DOHH2 (cell line): ENCODE results near the gene GATAD1.

ENCODE experiments used
- H3F3A ChIP-seq: fragments of 200-600 bp; sonication (generic), shearing (Covaris generic); 2 replicates; pipeline ENCODE4 v1.6.0; 2016; ENCODE audit warnings: antibody characterized with exemption, mild to moderate bottlenecking; ENCODE audit not compliant: control insufficient read depth, insufficient read depth
- H3K27ac ChIP-seq: fragments of 200-600 bp; sonication (generic); 2 replicates; pipeline ENCODE4 v1.5.1; 2014; ENCODE audit warnings: low read depth, mild to moderate bottlenecking, low read length, moderate library complexity
- H3K27me3 ChIP-seq: fragments of 200-600 bp; sonication (generic); 2 replicates; pipeline ENCODE4 v1.6.1; 2014; ENCODE audit warnings: mild to moderate bottlenecking, low read length, mixed read lengths; ENCODE audit not compliant: control insufficient read depth
- H3K36me3 ChIP-seq: fragments of 200-600 bp; sonication (generic); 2 replicates; pipeline ENCODE4 v1.6.1; 2014; ENCODE audit warnings: mild to moderate bottlenecking, low read length, moderate library complexity, mixed read lengths; ENCODE audit not compliant: control insufficient read depth
- H3K4me1 ChIP-seq: fragments of 200-600 bp; sonication (generic); 2 replicates; pipeline ENCODE4 v1.6.1; 2014; ENCODE audit warnings: mild to moderate bottlenecking, low read length, mixed read lengths; ENCODE audit not compliant: control insufficient read depth
- H3K4me2 ChIP-seq: fragments of 200-600 bp; sonication (generic); 2 replicates; pipeline ENCODE4 v1.6.0; 2014; ENCODE audit warnings: mild to moderate bottlenecking, low read length, moderate library complexity
- H3K4me3 ChIP-seq: fragments of 200-600 bp; sonication (generic); 2 replicates; pipeline ENCODE4 v1.5.1; 2014; ENCODE audit warnings: mild to moderate bottlenecking, low read length, mixed read lengths
- H3K79me2 ChIP-seq: fragments of 200-600 bp; sonication (generic); 2 replicates; pipeline ENCODE4 v1.6.1; 2014; ENCODE audit warnings: mild to moderate bottlenecking, low read length, mixed read lengths; ENCODE audit not compliant: control insufficient read depth
- H3K9me2 ChIP-seq: fragments of 200-600 bp; sonication (generic); replicated peaks from 2 replicates; pipeline ENCODE4 v1.6.1; 2014; ENCODE audit warnings: mild to moderate bottlenecking, low read length, mixed read lengths; ENCODE audit not compliant: control insufficient read depth
- H3K9me3 ChIP-seq: fragments of 200-600 bp; sonication (generic); 2 replicates; pipeline ENCODE4 v1.6.1; 2014; ENCODE audit warnings: antibody characterized with exemption, low read length, mixed read lengths; ENCODE audit not compliant: control insufficient read depth, insufficient read depth
- H4K20me1 ChIP-seq: fragments of 200-600 bp; sonication (generic); 2 replicates; pipeline ENCODE4 v1.6.0; 2014; ENCODE audit warnings: low read depth, mild to moderate bottlenecking, antibody characterized with exemption, low read length, moderate library complexity; ENCODE audit not compliant: control insufficient read depth, insufficient read depth
- EZH2phosphoT487 ChIP-seq: fragments of 200-600 bp; sonication (generic); IDR thresholded peaks from 2 replicates; pipeline ENCODE4 v1.6.1; 2017; ENCODE audit warnings: borderline replicate concordance, mild to moderate bottlenecking, antibody characterized with exemption, low read length, moderate library complexity, mixed read lengths
- TF ChIP-seq, protein P1 (sequence below): fragments of 200-600 bp; sonication (generic); IDR thresholded peaks from one replicate; pipeline ENCODE4 v1.5.1; 2014; ENCODE audit warnings: antibody characterized with exemption, mild to moderate bottlenecking, low read depth, low read length; ENCODE audit not compliant: poor library complexity, severe bottlenecking

The GATAD1 gene

DNA sequence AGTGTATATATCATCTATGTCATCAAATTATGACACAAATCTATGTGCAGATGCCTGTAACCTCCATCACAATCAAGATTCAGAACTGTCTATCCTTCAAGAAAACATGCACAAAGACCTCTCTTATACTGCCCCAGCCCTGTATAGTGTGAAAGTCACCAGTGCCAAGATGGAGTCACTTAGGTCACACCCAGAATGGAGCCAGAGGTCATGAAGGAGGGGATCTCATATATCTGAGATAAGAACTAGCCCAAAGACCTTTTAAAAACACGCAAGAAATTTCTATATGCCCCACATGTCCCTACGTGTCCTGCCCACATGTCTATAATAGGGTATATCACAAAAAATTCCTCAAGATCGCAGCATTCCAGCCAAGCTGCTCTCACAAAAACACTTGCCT lies 20.1 kb upstream of the GATAD1 start:
- Histone ChIP-seq H3K4me1 (peaks cover 16% of the 10 kb centered on the region), H3K27ac (no peak overlapping the region), H3K4me3 (no peak overlapping the region), H3K9me2 (no peaks in the 10 kb centered on the region), H3K27me3 (0 out of 2 replicates have a peak, but pooled peaks cover 3% of the 10 kb centered on the region), H3K36me3 (no peaks in the 10 kb centered on the region), H3K79me2 (no peaks in the 10 kb centered on the region), H3F3A (no peaks in the 10 kb centered on the region), H4K20me1 (no peaks in the 10 kb centered on the region), H3K9me3 (no peaks in the 10 kb centered on the region), H3K4me2 (no peak overlapping the region)
- TF ChIP-seq EZH2phosphoT487: no peak
- TF ChIP-seq, protein P1, sequence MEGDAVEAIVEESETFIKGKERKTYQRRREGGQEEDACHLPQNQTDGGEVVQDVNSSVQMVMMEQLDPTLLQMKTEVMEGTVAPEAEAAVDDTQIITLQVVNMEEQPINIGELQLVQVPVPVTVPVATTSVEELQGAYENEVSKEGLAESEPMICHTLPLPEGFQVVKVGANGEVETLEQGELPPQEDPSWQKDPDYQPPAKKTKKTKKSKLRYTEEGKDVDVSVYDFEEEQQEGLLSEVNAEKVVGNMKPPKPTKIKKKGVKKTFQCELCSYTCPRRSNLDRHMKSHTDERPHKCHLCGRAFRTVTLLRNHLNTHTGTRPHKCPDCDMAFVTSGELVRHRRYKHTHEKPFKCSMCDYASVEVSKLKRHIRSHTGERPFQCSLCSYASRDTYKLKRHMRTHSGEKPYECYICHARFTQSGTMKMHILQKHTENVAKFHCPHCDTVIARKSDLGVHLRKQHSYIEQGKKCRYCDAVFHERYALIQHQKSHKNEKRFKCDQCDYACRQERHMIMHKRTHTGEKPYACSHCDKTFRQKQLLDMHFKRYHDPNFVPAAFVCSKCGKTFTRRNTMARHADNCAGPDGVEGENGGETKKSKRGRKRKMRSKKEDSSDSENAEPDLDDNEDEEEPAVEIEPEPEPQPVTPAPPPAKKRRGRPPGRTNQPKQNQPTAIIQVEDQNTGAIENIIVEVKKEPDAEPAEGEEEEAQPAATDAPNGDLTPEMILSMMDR: no peak

DNA sequence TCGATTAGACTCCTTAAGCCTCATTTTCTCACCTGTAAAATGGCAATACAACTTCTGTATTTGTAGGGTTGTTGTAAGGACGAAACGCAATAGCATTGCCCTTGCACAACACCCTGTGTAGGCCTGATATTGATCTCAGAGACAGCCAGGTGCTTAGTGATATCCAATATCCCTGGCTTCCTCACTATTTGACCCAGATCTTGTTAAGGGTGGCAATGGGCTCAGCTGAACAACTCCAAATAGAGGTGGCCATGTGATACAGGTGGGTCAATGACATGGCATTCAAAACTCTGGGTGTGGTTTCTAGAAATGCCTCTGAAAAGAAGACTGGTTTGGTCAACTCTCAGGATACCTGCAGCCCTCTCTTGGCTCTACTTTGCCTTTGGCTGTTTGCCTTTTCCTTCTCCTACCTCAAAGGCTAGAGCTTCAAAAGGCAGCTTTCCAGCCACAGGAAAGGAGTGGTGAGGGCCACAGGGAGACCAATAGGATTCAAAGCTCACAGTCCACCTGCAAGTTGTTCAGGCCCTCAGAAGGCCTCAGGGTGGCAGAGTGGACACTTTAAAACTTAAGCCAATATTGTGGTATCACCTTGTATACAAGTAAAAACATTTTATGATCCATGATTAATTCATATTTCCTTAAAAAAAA lies 14.9 kb upstream of the GATAD1 start:
- no peaks in the 10 kb centered on the region for H3F3A ChIP-seq
- H3K4me3 ChIP-seq: no peak overlapping the region
- no peaks in the 10 kb centered on the region for H3K27me3 ChIP-seq
- no peak overlapping the region for H3K27ac ChIP-seq
- H3K4me2 ChIP-seq: no peak overlapping the region
- no peak for TF ChIP-seq EZH2phosphoT487
- TF ChIP-seq, protein P1: no peak
- H3K79me2 ChIP-seq: no peaks in the 10 kb centered on the region
- H4K20me1 ChIP-seq: no peaks in the 10 kb centered on the region
- no peaks in the 10 kb centered on the region for H3K9me2 ChIP-seq
- H3K9me3 ChIP-seq: no peaks in the 10 kb centered on the region
- H3K36me3 ChIP-seq: no peaks in the 10 kb centered on the region
- no peaks in the 10 kb centered on the region for H3K4me1 ChIP-seq

DNA sequence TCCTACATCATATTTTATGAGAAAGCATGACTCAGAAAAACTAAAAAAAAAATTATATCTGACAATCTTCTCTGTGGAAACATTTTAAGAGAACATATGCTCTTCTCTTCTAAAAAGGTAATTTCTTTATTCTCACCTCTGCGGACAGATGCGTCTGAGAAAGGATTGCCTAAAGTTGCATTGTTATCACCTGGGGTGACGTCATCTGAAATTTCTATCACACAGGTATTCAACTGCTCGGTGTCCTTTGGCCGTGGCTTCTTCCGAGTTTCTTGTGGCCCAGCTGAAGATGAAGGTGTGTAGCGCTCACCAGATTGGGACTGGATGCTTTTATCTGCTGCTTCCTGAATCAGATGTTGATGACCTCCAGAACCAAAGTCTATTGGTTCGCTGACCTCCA lies 14.3 kb upstream of the GATAD1 start:
- H3K4me3 ChIP-seq: no peak overlapping the region

More for the DNA sequence above, 14.3 kb upstream of the GATAD1 start:
- no peaks in the 10 kb centered on the region for H3F3A ChIP-seq
- H3K27me3 ChIP-seq: no peaks in the 10 kb centered on the region
- no peaks in the 10 kb centered on the region for H3K9me3 ChIP-seq
- H4K20me1 ChIP-seq: no peaks in the 10 kb centered on the region
- TF ChIP-seq EZH2phosphoT487: no peak
- TF ChIP-seq, protein P1: no peak
- H3K4me1 ChIP-seq: no peaks in the 10 kb centered on the region
- H3K36me3 ChIP-seq: no peaks in the 10 kb centered on the region
- no peaks in the 10 kb centered on the region for H3K9me2 ChIP-seq
- H3K4me2 ChIP-seq: no peak overlapping the region
- H3K27ac ChIP-seq: no peak overlapping the region
- no peaks in the 10 kb centered on the region for H3K79me2 ChIP-seq
